Muscle of arm (tissue), 12 donors: ENCODE results near the gene OCSTAMP. TPM values are rescaled to one million over a fixed set of nuclear protein-coding genes. Genes with fewer than 3 reads are reported as not detected.

ENCODE experiments used
- DNase-seq: peaks from one replicate; pipeline ENCODE4 v3.0.0-alpha.2; 2013
- polyA plus RNA-seq, 12 donors: library from polyadenylated mRNA; unstranded; fragments of 120-200 nt; gene quantifications; one replicate each; pipeline ENCODE4 v1.2.1, GENCODE V29; 2013; ENCODE audit not compliant: insufficient read length in 12 of 12

The OCSTAMP gene
- polyA plus RNA-seq, 12 donors = not detected

- DNase-seq = no peak
Measured at GRCh38 chr20:46553926-46554325, 3.5 kb upstream of the OCSTAMP start.

- no peak for DNase-seq
Measured at GRCh38 chr20:46552460-46553420, 2.3 kb upstream of the OCSTAMP start.

- DNase-seq = no peak
Measured at GRCh38 chr20:46551522-46552381, 1.3 kb upstream of the OCSTAMP start.

GRCh38 chr20:46549188-46549972 lies 1.1 kb downstream of the OCSTAMP start:
- DNase-seq = no peak

- no peak for DNase-seq
Measured at GRCh38 chr20:46548688-46549087, 1.8 kb downstream of the OCSTAMP start.

- DNase-seq = no peak
Measured at GRCh38 chr20:46547995-46548394, 2.5 kb downstream of the OCSTAMP start.

GRCh38 chr20:46546936-46547335 lies 3.5 kb downstream of the OCSTAMP start:
- DNase-seq = no peak

- no peak for DNase-seq
Measured at GRCh38 chr20:46546298-46546697, 4.2 kb downstream of the OCSTAMP start.

GRCh38 chr20:46545827-46546138 lies 4.7 kb downstream of the OCSTAMP start:
- no peak for DNase-seq

GRCh38 chr20:46545077-46545826 lies 5.2 kb downstream of the OCSTAMP start:
- DNase-seq = no peak

- no peak for DNase-seq
Measured at GRCh38 chr20:46544576-46544975, 5.9 kb downstream of the OCSTAMP start.

GRCh38 chr20:46543959-46544358 lies 6.5 kb downstream of the OCSTAMP start:
- DNase-seq = no peak

- DNase-seq = no peak
Measured at GRCh38 chr20:46543033-46543432, 7.4 kb downstream of the OCSTAMP start.

- DNase-seq = no peak
Measured at GRCh38 chr20:46541229-46541935, 9.1 kb downstream of the OCSTAMP start.

GRCh38 chr20:46539113-46539512 lies 11.3 kb downstream of the OCSTAMP start:
- no peak for DNase-seq

- DNase-seq = no peak
Measured at GRCh38 chr20:46530640-46531039, 19.8 kb downstream of the OCSTAMP start.

GRCh38 chr20:46523696-46524328 lies 26.6 kb downstream of the OCSTAMP start:
- DNase-seq = peak; percentile 2

GRCh38 chr20:46523108-46523507 lies 27.3 kb downstream of the OCSTAMP start:
- no peak for DNase-seq

GRCh38 chr20:46520976-46521579 lies 29.4 kb downstream of the OCSTAMP start:
- peak; percentile 5 for DNase-seq

- DNase-seq = no peak
Measured at GRCh38 chr20:46520540-46520939, 29.9 kb downstream of the OCSTAMP start.
